ENCODE measurements around the gene SLC28A1.

GRCh38 chr15:84929795-84930603 lies 45.5 kb downstream of the SLC28A1 start:
- TF ChIP-seq EZH2 (IDR thresholded peaks at IDR 0.05) = no peak
- no peak for TF ChIP-seq POLR2AphosphoS5 (IDR thresholded peaks at IDR 0.05; ENCODE audit: borderline replicate concordance, low read depth, low read length)

Measured in SK-N-MC (cell line).